Activated B cell treated with CpG ODN at 0.5 μM for 24 hours (primary cell): Measurements from ENCODE around the gene MOGAT3. TPM values are rescaled to one million over a fixed set of nuclear protein-coding genes. Genes with fewer than 3 reads are reported as not detected.

Experiments
- ATAC-seq: fragments of 200-7000 bp; cut with Tn5 transposase; one replicate; pipeline ENCODE4 v1.10.0; 2021; ENCODE audit warnings: low read depth, mild to moderate bottlenecking, moderate library complexity
- CTCF ChIA-PET: fragments of 350-600 bp; sonication (Branson Sonifier 250); formaldehyde crosslinking; loops from one replicate; lab custom pipeline; 2021; ENCODE audit warnings: antibody characterized with exemption; lab: Charles Lee
- POLR2A ChIA-PET: fragments of 350-600 bp; sonication (Branson Sonifier 250); formaldehyde crosslinking; loops from one replicate; lab custom pipeline; 2021; ENCODE audit warnings: antibody characterized with exemption; lab: Charles Lee
- DNase-seq: peaks from one replicate; pipeline ENCODE4 v3.0.0; 2022
- H3K27ac Mint-ChIP-seq: one replicate; pipeline ENCODE4 v1.8.0; 2020; ENCODE audit warnings: mixed read lengths
- H3K27me3 Mint-ChIP-seq: one replicate; pipeline ENCODE4 v1.8.0; 2021; ENCODE audit warnings: mixed read lengths
- H3K36me3 Mint-ChIP-seq: one replicate; pipeline ENCODE4 v1.8.0; 2021; ENCODE audit warnings: low read depth, mixed read lengths
- H3K4me1 Mint-ChIP-seq: one replicate; pipeline ENCODE4 v1.8.0; 2021; ENCODE audit warnings: mixed read lengths
- H3K4me3 Mint-ChIP-seq: one replicate; pipeline ENCODE4 v1.8.0; 2020; ENCODE audit warnings: mild to moderate bottlenecking, mixed read lengths
- H3K9me3 Mint-ChIP-seq: one replicate; pipeline ENCODE4 v1.8.0; 2020; ENCODE audit warnings: mixed read lengths
- intact Hi-C: fragments of 100-400 bp; cut with micrococcal nuclease; formaldehyde crosslinking; loops from one replicate; pipeline ENCODE4 v1.15.1; 2024
- total RNA-seq: library from RNA; stranded (reverse); gene quantifications from 2 replicates; pipeline ENCODE4 v1.2.3, GENCODE V29; 2022
- TF ChIP-seq, protein P1 (sequence below): fragments of 200-600 bp; IDR thresholded peaks from one replicate; pipeline ENCODE4 v1.8.0; 2022; ENCODE audit warnings: antibody characterized with exemption, mild to moderate bottlenecking

The MOGAT3 gene
- total RNA-seq, 1 donor from 2014 or later = not detected

DNA sequence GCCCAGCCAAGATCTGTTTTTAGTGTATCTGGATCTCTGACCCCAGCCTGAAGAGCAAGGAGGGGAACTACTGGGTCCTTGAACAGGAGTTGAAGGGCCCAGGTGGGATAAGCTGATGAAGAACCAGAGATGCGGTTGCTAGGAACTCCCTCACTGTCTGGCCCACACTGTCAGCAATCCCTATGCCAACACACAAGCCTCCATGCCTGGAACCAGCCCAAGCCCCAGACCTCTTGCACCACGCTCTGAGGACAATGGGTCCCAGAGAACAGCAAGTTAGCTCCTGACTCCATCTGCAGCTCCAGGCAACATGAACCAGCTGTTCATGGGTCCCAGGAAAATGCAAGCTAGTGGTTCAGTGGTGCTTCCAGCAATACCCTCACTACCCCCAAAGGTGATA, 23.2 kb downstream of the MOGAT3 start:
- ATAC-seq = no peak
- Mint-ChIP-seq H3K4me3 (no peak overlapping the region), H3K36me3 (no peaks in the 10 kb centered on the region), H3K9me3 (no peaks in the 10 kb centered on the region), H3K4me1 (peaks cover 30% of the 10 kb centered on the region), H3K27ac (no peak overlapping the region), H3K27me3 (peaks cover 62% of the 10 kb centered on the region)
- intact Hi-C loops = no loop called here
- POLR2A ChIA-PET = interaction anchor here (1.0 kb wide), 1 partner anchor 37 kb away, joined by 5 read pairs; no protein-coding TSS in a partner anchor
- TF ChIP-seq, protein P1, sequence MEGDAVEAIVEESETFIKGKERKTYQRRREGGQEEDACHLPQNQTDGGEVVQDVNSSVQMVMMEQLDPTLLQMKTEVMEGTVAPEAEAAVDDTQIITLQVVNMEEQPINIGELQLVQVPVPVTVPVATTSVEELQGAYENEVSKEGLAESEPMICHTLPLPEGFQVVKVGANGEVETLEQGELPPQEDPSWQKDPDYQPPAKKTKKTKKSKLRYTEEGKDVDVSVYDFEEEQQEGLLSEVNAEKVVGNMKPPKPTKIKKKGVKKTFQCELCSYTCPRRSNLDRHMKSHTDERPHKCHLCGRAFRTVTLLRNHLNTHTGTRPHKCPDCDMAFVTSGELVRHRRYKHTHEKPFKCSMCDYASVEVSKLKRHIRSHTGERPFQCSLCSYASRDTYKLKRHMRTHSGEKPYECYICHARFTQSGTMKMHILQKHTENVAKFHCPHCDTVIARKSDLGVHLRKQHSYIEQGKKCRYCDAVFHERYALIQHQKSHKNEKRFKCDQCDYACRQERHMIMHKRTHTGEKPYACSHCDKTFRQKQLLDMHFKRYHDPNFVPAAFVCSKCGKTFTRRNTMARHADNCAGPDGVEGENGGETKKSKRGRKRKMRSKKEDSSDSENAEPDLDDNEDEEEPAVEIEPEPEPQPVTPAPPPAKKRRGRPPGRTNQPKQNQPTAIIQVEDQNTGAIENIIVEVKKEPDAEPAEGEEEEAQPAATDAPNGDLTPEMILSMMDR = no peak
- no peak for DNase-seq
- CTCF ChIA-PET = interaction anchor here (2.1 kb wide), 1 partner anchor 34 kb away, joined by 8 read pairs; no protein-coding TSS in a partner anchor

DNA sequence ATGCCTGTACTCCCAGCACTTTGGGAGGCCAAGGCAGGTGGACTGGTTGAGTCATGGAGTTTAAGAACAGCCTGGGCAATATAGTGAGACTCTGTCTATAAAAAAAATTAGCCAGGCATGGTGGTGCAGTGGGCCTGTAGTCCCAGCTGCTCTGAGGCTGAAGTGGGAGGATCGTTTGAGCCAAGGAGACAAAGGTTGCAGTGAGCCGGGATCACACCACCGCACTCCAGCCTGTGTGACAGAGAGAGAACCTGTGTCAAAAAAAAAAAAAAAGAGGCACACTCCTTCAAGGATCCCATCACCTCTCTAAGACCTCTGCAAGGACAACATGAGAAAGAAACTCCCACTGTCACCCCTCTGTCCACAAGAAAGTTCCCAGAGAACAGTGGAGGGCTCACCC, 25.2 kb downstream of the MOGAT3 start:
- TF ChIP-seq, protein P1 = no peak
- Mint-ChIP-seq H3K4me1 (peaks cover 41% of the 10 kb centered on the region), H3K27ac (no peak overlapping the region), H3K9me3 (no peaks in the 10 kb centered on the region), H3K27me3 (peaks cover 64% of the 10 kb centered on the region), H3K36me3 (no peaks in the 10 kb centered on the region), H3K4me3 (no peak overlapping the region)
- POLR2A ChIA-PET = interaction anchor here (0.7 kb wide), 2 partner anchors 29 to 265 kb away, joined by 3 read pairs; no protein-coding TSS in a partner anchor
- DNase-seq (no peak), ATAC-seq (no peak)
- CTCF ChIA-PET = no interaction called here
- intact Hi-C loops = no loop called here

DNA sequence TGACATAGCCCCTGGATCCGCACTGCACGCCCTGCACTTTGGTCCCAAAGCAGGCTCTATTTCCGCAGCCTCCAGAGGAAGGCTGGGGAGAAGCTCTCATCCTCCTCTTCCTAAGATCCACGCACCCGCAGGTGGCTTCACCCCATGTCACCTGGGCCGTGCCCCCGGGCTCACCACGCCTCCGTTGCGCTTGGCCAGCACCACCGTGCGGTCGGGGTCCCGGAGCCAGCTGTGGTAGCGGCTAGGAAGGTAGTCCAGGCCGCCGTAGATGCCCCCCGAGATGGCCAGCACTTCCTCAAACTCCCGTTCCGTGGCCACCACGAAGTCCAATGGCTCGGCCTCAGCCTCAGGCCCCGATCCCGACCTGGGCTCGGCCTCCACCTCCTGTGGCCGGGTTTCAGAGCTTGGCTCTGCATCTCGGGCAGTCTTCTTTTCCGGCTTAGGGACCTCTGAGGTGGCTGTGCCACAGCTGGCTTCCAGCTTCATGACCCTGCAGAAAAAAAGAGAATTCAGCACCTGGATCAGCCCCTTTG, 26.4 kb downstream of the MOGAT3 start:
- H3K27me3 Mint-ChIP-seq = peaks cover 71% of the 10 kb centered on the region
- H3K4me1 Mint-ChIP-seq = peaks cover 49% of the 10 kb centered on the region
- TF ChIP-seq, protein P1 = no peak
- ChIA-PET POLR2A (interaction anchor here (0.6 to 1.3 kb wide), 3 partner anchors 10 to 745 kb away, joined by 3 to 4 read pairs (median 4); no protein-coding TSS in a partner anchor), CTCF (interaction anchor here (0.8 to 1.3 kb wide), 3 partner anchors 18 to 30 kb away, joined by 3 to 6 read pairs (median 3); no protein-coding TSS in a partner anchor)
- DNase-seq (no peak), ATAC-seq (no peak)
- peak overlapping the region; percentile 8 for H3K4me3 Mint-ChIP-seq
- H3K9me3 Mint-ChIP-seq = no peaks in the 10 kb centered on the region
- intact Hi-C loops = no loop called here
- H3K27ac Mint-ChIP-seq = no peak overlapping the region
- no peaks in the 10 kb centered on the region for H3K36me3 Mint-ChIP-seq

DNA sequence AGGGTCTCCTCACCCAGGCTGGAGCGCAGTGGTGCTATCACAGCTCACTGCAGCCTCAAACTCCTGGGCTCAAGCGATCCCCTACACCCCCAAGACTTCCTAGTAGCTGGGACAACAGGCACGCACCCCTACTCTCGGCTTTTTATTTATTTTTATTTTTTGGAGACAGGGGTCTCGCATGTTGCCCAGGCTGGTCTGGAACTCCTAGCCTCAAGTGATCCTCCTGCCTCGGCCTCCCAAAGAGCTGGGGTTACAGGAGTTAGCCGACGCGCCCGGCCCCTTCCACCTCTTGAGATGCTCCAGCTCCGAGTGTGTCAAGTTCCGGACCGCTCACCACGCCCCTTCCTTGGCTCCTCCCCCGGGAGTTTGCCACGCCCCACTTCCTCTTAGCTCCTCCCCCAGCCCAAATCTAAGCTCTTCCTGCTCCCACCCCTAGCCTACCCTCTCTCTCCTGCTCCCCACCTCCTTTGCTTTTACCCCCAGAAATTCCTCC, 27.0 kb downstream of the MOGAT3 start:
- TF ChIP-seq, protein P1 = no peak
- ChIA-PET POLR2A (interaction anchor here (0.5 to 1.3 kb wide), 3 partner anchors 10 to 50 kb away, joined by 4 to 11 read pairs (median 4); no protein-coding TSS in a partner anchor), CTCF (interaction anchor here (0.8 to 1.3 kb wide), 3 partner anchors 19 to 30 kb away, joined by 3 to 6 read pairs (median 3); no protein-coding TSS in a partner anchor)
- ATAC-seq (peak; percentile 53), DNase-seq (peak; percentile 46)
- Mint-ChIP-seq H3K9me3 (no peaks in the 10 kb centered on the region), H3K4me3 (peak overlapping the region; percentile 8), H3K27ac (no peak overlapping the region), H3K27me3 (peaks cover 71% of the 10 kb centered on the region), H3K36me3 (no peaks in the 10 kb centered on the region), H3K4me1 (peaks cover 48% of the 10 kb centered on the region)
- intact Hi-C loops = loop anchor here (2.0 kb wide), 1 partner anchor 71 kb away; the partner anchor contains the start of gene FIS1
